Measurements from ENCODE around the gene NDOR1. TPM values are rescaled to one million over a fixed set of nuclear protein-coding genes. Genes with fewer than 3 reads are reported as not detected.

Gene NDOR1
- total and polyA plus RNA-seq, 2 of the 8 experiments (the other 6 are each of a cell fraction or from before 2014, with no cell fraction given) = 25.7 to 32.3 TPM

- TF ChIP-seq BRCA1 (IDR thresholded peaks at IDR 0.05; ENCODE audit: low read depth, low read length) (no peak), ZNF274 (IDR thresholded peaks at IDR 0.05; ENCODE audit: borderline replicate concordance, extremely low read depth, low read length) (no peak), CHD1 (IDR thresholded peaks at IDR 0.05; ENCODE audit: low read depth, low read length) (no peak)
Measured at GRCh38 chr9:137170486-137171148, 34.9 kb upstream of the NDOR1 start (continued).

Data from H1 (cell line).